K562 (cell line): ENCODE results near the gene TMEM117. TPM values are rescaled to one million over a fixed set of nuclear protein-coding genes. Genes with fewer than 3 reads are reported as not detected.

Source experiments
- ATAC-seq: fragments of 200-7000 bp; cut with Tn5 transposase; 3 replicates; pipeline ENCODE4 v1.9.1; 2020; ENCODE audit warnings: moderate library complexity
- BruUV-seq: library from RNA; stranded (reverse); fragments of 400-500 nt; replicated peaks from 2 replicates; lab custom pipeline; 2021; lab: Mats Ljungman, UMichigan
- CTCF ChIA-PET: fragments of 300-600 bp; formaldehyde crosslinking; extraction: SDS; loops from one replicate; lab custom pipeline; 2021; ENCODE audit warnings: low intra/inter-chr PET ratio; lab: Yijun Ruan, JAX
- POLR2A ChIA-PET: fragments of 300-600, 350-650 bp; sonication (Branson Sonifier 250); formaldehyde crosslinking; extraction: SDS; loops from one replicate; lab custom pipeline; 2021; ENCODE audit warnings: antibody characterized with exemption, inconsistent platforms; lab: Yijun Ruan, JAX
- DNase-seq, 4 experiments: peaks; one replicate each; pipeline versions ENCODE4 v3.0.0 to v3.0.0-alpha.2; 2011 to 2018; ENCODE audit warnings: low spot score in 3 of 4, mixed read lengths in 3 of 4; ENCODE audit errors: extremely low read depth in 1 of 4
- FAIRE-seq: peaks from 2 replicates; lab custom pipeline; 2011; peaks lifted over from hg19 to GRCh38; lab: Jason Lieb, UNC
- H2AFZ ChIP-seq: 2 replicates; pipeline ENCODE4 v1.6.0; 2011; ENCODE audit warnings: low read depth, low read length, control low read depth, inconsistent platforms
- H3K27ac ChIP-seq: fragments of 200-600 bp; 3 replicates; pipeline ENCODE4 v1.8.0; 2011; ENCODE audit warnings: low read depth, mild to moderate bottlenecking, control low read depth, inconsistent platforms, low read length, moderate library complexity, mixed read lengths; ENCODE audit errors: extremely low read depth
- H3K27me3 ChIP-seq, 2 experiments: fragments of 300-600 bp in 1 of 2; 2 replicates in 1 of 2; 3 replicates in 1 of 2; pipeline versions ENCODE4 v1.6.0 to v1.8.0; 2011; ENCODE audit warnings: inconsistent platforms in 2 of 2, low read length in 2 of 2, mild to moderate bottlenecking in 1 of 2, mixed read lengths in 1 of 2, moderate library complexity in 1 of 2; ENCODE audit not compliant: control insufficient read depth in 2 of 2, insufficient read depth in 2 of 2
- H3K36me3 ChIP-seq: fragments of 300-600 bp; 3 replicates; pipeline ENCODE4 v1.8.0; 2011; ENCODE audit warnings: mild to moderate bottlenecking, low read length, inconsistent platforms; ENCODE audit not compliant: control insufficient read depth, insufficient read depth
- H3K4me1 ChIP-seq, 2 experiments: fragments of 200-600 bp in 1 of 2; replicated peaks in 1 of 2; 2 replicates in 1 of 2; 3 replicates in 1 of 2; pipeline versions ENCODE4 v1.5.1 to v1.8.0; 2011; ENCODE audit warnings: inconsistent platforms in 2 of 2, low read length in 2 of 2, mild to moderate bottlenecking in 1 of 2, mixed read lengths in 1 of 2, moderate library complexity in 1 of 2; ENCODE audit not compliant: control insufficient read depth in 2 of 2, insufficient read depth in 2 of 2
- H3K4me2 ChIP-seq: 2 replicates; pipeline ENCODE4 v1.6.1; 2011; ENCODE audit warnings: low read length, control low read depth, inconsistent platforms, mixed read lengths; ENCODE audit not compliant: insufficient read depth
- H3K4me3 ChIP-seq: fragments of 200-600 bp; sonication (generic), shearing (Covaris generic); 2 replicates; pipeline ENCODE4 v1.5.1; 2016; ENCODE audit warnings: control low read depth, inconsistent platforms
- H3K79me2 ChIP-seq: fragments of 200-600 bp; 3 replicates; pipeline ENCODE4 v1.8.0; 2011; ENCODE audit warnings: low read length, inconsistent platforms; ENCODE audit not compliant: control insufficient read depth, insufficient read depth
- H3K9ac ChIP-seq, 2 experiments: 2 replicates each; pipeline versions ENCODE4 v1.6.0 to v1.6.1; 2011; ENCODE audit warnings: low read depth in 2 of 2, low read length in 2 of 2, control low read depth in 1 of 2, inconsistent platforms in 1 of 2, mild to moderate bottlenecking in 1 of 2, mixed read lengths in 1 of 2; ENCODE audit not compliant: insufficient read depth in 1 of 2
- H3K9me1 ChIP-seq: one replicate; pipeline ENCODE4 v1.6.0; 2011; ENCODE audit warnings: inconsistent platforms, mild to moderate bottlenecking, low read length, moderate library complexity; ENCODE audit not compliant: control insufficient read depth, insufficient read depth
- H3K9me3 ChIP-seq: replicated peaks from 2 replicates; pipeline ENCODE4 v1.5.1; 2011; ENCODE audit warnings: low read depth, low read length, inconsistent platforms; ENCODE audit not compliant: control insufficient read depth, insufficient read depth
- H4K20me1 ChIP-seq: replicated peaks from 2 replicates; pipeline ENCODE4 v1.6.1; 2011; ENCODE audit warnings: low read length, inconsistent platforms, mixed read lengths; ENCODE audit not compliant: control insufficient read depth, insufficient read depth
- CBX2 ChIP-seq: fragments of 200-600 bp; sonication (generic); IDR thresholded peaks from one replicate; pipeline ENCODE4 v1.6.1; 2012; ENCODE audit warnings: mild to moderate bottlenecking, low read length, inconsistent platforms; ENCODE audit not compliant: insufficient read depth, poor library complexity, severe bottlenecking
- CHD1 ChIP-seq: fragments of 200-600 bp; sonication (generic); IDR thresholded peaks from one replicate; pipeline ENCODE4 v1.6.1; 2012; ENCODE audit warnings: mild to moderate bottlenecking, moderate library complexity, low read length, inconsistent platforms
- KLF13 ChIP-seq: fragments of 450-650 bp; IDR thresholded peaks from 2 replicates; pipeline ENCODE4 v1.6.1; 2016; ENCODE audit warnings: missing genetic modification characterization, low read depth, mild to moderate bottlenecking, missing compliant biosample characterization, moderate library complexity, borderline replicate concordance
- KLF16 ChIP-seq: IDR thresholded peaks from 2 replicates; pipeline ENCODE4 v1.6.1; 2016; ENCODE audit warnings: antibody characterized with exemption
- MED1 ChIP-seq: sonication (generic); formaldehyde crosslinking; IDR thresholded peaks from 2 replicates; pipeline ENCODE4 v1.8.1; 2023; ENCODE audit warnings: missing genetic modification reagents, borderline replicate concordance
- NBN ChIP-seq: fragments of 450-650 bp; IDR thresholded peaks from 2 replicates; pipeline ENCODE4 v1.6.1; 2016; ENCODE audit warnings: low read depth, mild to moderate bottlenecking
- PRPF4 ChIP-seq: fragments of 200-400 bp; formaldehyde crosslinking; IDR thresholded peaks from one replicate; pipeline ENCODE4 v1.6.1; 2017; ENCODE audit warnings: low read length, low read depth, mild to moderate bottlenecking; ENCODE audit not compliant: insufficient read depth, poor library complexity, severe bottlenecking
- RBM25 ChIP-seq: fragments of 200-400 bp; formaldehyde crosslinking; IDR thresholded peaks from 2 replicates; pipeline ENCODE4 v1.6.1; 2018; ENCODE audit warnings: low read length, low read depth, moderate library complexity; ENCODE audit not compliant: severe bottlenecking
- RFX7 ChIP-seq: fragments of 250-450 bp; sonication (Bioruptor Pico); IDR thresholded peaks from 2 replicates; pipeline ENCODE4 v1.5.1; 2021; ENCODE audit warnings: mild to moderate bottlenecking
- THRAP3 ChIP-seq: fragments of 450-650 bp; IDR thresholded peaks from 2 replicates; pipeline ENCODE4 v1.6.1; 2016; ENCODE audit warnings: mild to moderate bottlenecking, inconsistent platforms, borderline replicate concordance
- YY1 ChIP-seq, 3 experiments: IDR thresholded peaks; 2 replicates each; pipeline ENCODE4 v1.6.1; 2011; ENCODE audit warnings: low read length in 2 of 3, mild to moderate bottlenecking in 2 of 3, moderate library complexity in 2 of 3, borderline replicate concordance in 1 of 3, control low read depth in 1 of 3, low read depth in 1 of 3; ENCODE audit not compliant: insufficient read depth in 3 of 3, insufficient replicate concordance in 2 of 3, control insufficient read depth in 1 of 3, insufficient read length in 1 of 3; ENCODE audit errors: extremely low read depth in 1 of 3
- ZEB2 ChIP-seq: fragments of 450-650 bp; IDR thresholded peaks from 2 replicates; pipeline ENCODE4 v1.6.1; 2016
- ZNF212 ChIP-seq: fragments of 450-650 bp; formaldehyde crosslinking; IDR thresholded peaks from 2 replicates; pipeline ENCODE4 v1.4.0; 2020; ENCODE audit warnings: mild to moderate bottlenecking
- ZNF24 ChIP-seq: fragments of 450-650 bp; IDR thresholded peaks from 2 replicates; pipeline ENCODE4 v1.6.1; 2016
- ZNF589 ChIP-seq: fragments of 200-800 bp; sonication (Bioruptor generic); IDR thresholded peaks from 2 replicates; pipeline ENCODE4 v1.6.1; 2016; ENCODE audit warnings: low read depth, missing genetic modification characterization, missing compliant biosample characterization
- WGBS: fragments of 100-300 bp; shearing (Covaris generic); methylation state at CpG from one replicate; pipeline ENCODE4 v1.1.6; 2016; ENCODE audit warnings: low coverage, mixed read lengths; ENCODE audit not compliant: insufficient coverage; ENCODE audit errors: missing lambda C conversion rate; 5-methylcytosine and 5-hydroxymethylcytosine counted together
- in situ Hi-C: fragments of 300-500 bp; cut with MboI; formaldehyde crosslinking; loops from 4 replicates; pipeline ENCODE4 v1.15.0; 2018; ENCODE audit warnings: inconsistent platforms, mixed read lengths
- intact Hi-C: fragments of 100-400 bp; cut with micrococcal nuclease; formaldehyde crosslinking; loops from 2 replicates; pipeline ENCODE4 v1.14.2; 2022
- polyA plus RNA-seq, 8 experiments: library from polyadenylated mRNA; depleted of rRNA in 4 of 8; stranded (reverse) in 5 of 8; unstranded in 3 of 8; fragments of >200 nt; fragmentation: Nextera tagmentation in 2 of 8; fragmentation: Illumina TruSeq in 1 of 8; extraction: Ambion mirVana in 2 of 8; extraction: Trizol in 1 of 8; gene quantifications; 2 replicates each; pipeline versions ENCODE4 v1.2.1 to v1.2.3, GENCODE V29; 2011 to 2014; ENCODE audit warnings: inconsistent platforms in 1 of 8, missing spikeins in 1 of 8
- total RNA-seq, 7 experiments: library from RNA; depleted of rRNA in 6 of 7; stranded (reverse); fragments of >200 nt in 6 of 7; fragmentation: Illumina TruSeq in 2 of 7; extraction: Trizol in 2 of 7; gene quantifications; 2 replicates each; pipeline versions ENCODE4 v1.2.1 to v1.2.3, GENCODE V29; 2011 to 2021; ENCODE audit warnings: low replicate concordance in 1 of 7
- TF ChIP-seq, protein P1 (sequence below): fragments of 250-450 bp; sonication (Bioruptor Pico); IDR thresholded peaks from 2 replicates; pipeline ENCODE4 v1.5.0; 2020; ENCODE audit warnings: mild to moderate bottlenecking, borderline replicate concordance
- TF ChIP-seq, protein P2 (sequence below): fragments of 450-650 bp; formaldehyde crosslinking; IDR thresholded peaks from 2 replicates; pipeline ENCODE4 v1.4.0; 2020; ENCODE audit warnings: mild to moderate bottlenecking, moderate library complexity

TMEM117 gene
- total and polyA plus RNA-seq, 9 of the 15 experiments (the other 6 are each of a cell fraction or from before 2014, with no cell fraction given) = 0.31 to 2.8 (median 1.0) TPM

DNA sequence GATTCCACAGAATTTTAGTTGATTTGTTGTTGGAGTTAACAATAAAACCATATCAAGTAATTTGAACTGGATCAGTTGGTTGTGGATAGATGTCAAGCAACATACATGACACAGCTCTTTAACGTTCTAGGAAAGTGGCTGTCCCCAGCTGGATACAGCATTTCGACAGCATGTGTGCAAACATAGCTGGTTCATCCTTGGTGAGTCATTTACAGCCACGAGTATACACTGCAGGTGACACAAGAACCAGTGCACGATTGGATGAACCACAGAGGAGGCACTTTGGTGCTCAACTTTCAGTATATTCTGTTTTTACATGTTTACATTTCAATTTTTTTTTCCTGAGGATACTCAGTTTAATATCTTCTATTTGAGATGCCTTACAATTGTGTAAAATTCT lies 242.4 kb downstream of the TMEM117 start (continued):
- no peak for TF ChIP-seq YY1 (IDR thresholded peaks at IDR 0.05; ENCODE audit: borderline replicate concordance in 1 of 3, control insufficient read depth in 1 of 3, extremely low read depth in 1 of 3, insufficient read depth in 3 of 3, insufficient read length in 1 of 3, insufficient replicate concordance in 2 of 3, low read depth in 1 of 3, low read length in 2 of 3)

DNA sequence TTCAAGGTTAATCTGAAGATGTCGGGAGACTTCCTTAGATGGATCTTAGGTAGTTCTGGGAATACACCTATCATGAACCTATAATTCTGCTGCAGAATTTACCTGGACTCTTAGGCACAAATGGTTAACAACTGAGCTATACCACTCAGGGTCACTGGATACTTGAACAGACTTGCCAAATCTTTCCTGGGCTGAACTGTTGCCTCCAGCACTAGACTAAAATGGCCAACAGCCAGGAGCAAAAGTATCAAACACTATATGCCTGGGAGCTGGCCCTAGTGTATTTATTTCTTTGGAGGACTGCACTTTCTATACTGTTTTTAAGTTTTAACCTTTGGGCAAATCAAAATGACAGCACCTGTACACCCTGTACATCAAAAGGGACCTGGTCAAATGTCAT lies 252.8 kb downstream of the TMEM117 start:
- POLR2A ChIA-PET = no interaction called here
- 0% methylated on average over 1 of the region's 1 CpG for WGBS

More for the DNA sequence above, 252.8 kb downstream of the TMEM117 start:
- H4K20me1 ChIP-seq = no peaks in the 10 kb centered on the region
- no peaks in the 10 kb centered on the region for H3K4me1 ChIP-seq
- H3K9ac ChIP-seq = no peak overlapping the region
- CTCF ChIA-PET = no interaction called here
- H3K9me3 ChIP-seq = no peaks in the 10 kb centered on the region
- H3K27me3 ChIP-seq = no peaks in the 10 kb centered on the region
- H3K27ac ChIP-seq = no peak overlapping the region
- H3K36me3 ChIP-seq = no peaks in the 10 kb centered on the region
- FAIRE-seq (no peak), ATAC-seq (no peak), DNase-seq (no peak)
- no peak overlapping the region for H3K4me3 ChIP-seq
- no TSS peak for BruUV-seq
- no peak for TF ChIP-seq NBN
- TF ChIP-seq ZNF589 (CRISPR knock-in tag) = no peak
- no peak for TF ChIP-seq ZNF24
- TF ChIP-seq KLF13 (tag) = no peak
- TF ChIP-seq MED1 (CRISPR knock-in tag) = no peak
- TF ChIP-seq CBX2 = no peak
- TF ChIP-seq THRAP3 = no peak
- TF ChIP-seq RBM25 = no peak
- TF ChIP-seq, protein P1, sequence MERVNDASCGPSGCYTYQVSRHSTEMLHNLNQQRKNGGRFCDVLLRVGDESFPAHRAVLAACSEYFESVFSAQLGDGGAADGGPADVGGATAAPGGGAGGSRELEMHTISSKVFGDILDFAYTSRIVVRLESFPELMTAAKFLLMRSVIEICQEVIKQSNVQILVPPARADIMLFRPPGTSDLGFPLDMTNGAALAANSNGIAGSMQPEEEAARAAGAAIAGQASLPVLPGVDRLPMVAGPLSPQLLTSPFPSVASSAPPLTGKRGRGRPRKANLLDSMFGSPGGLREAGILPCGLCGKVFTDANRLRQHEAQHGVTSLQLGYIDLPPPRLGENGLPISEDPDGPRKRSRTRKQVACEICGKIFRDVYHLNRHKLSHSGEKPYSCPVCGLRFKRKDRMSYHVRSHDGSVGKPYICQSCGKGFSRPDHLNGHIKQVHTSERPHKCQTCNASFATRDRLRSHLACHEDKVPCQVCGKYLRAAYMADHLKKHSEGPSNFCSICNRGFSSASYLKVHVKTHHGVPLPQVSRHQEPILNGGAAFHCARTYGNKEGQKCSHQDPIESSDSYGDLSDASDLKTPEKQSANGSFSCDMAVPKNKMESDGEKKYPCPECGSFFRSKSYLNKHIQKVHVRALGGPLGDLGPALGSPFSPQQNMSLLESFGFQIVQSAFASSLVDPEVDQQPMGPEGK (CRISPR knock-in tag) = no peak
- TF ChIP-seq, protein P2, sequence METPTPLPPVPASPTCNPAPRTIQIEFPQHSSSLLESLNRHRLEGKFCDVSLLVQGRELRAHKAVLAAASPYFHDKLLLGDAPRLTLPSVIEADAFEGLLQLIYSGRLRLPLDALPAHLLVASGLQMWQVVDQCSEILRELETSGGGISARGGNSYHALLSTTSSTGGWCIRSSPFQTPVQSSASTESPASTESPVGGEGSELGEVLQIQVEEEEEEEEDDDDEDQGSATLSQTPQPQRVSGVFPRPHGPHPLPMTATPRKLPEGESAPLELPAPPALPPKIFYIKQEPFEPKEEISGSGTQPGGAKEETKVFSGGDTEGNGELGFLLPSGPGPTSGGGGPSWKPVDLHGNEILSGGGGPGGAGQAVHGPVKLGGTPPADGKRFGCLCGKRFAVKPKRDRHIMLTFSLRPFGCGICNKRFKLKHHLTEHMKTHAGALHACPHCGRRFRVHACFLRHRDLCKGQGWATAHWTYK (CRISPR knock-in tag) = no peak
- no peak for TF ChIP-seq ZEB2
- TF ChIP-seq CHD1 = no peak
- no peak for TF ChIP-seq RFX7 (CRISPR knock-in tag)
- no peak for TF ChIP-seq PRPF4
- no peak for TF ChIP-seq ZNF212 (CRISPR knock-in tag)
- TF ChIP-seq KLF16 = no peak
- H3K9me1 ChIP-seq = no peaks in the 10 kb centered on the region
- in situ Hi-C loops (no loop called here), intact Hi-C loops (no loop called here)
- H3K4me2 ChIP-seq = no peak overlapping the region
- no peaks in the 10 kb centered on the region for H3K79me2 ChIP-seq
- no peak overlapping the region for H2AFZ ChIP-seq
